ENCODE data around the gene DHX58.

DHX58 gene

DNA sequence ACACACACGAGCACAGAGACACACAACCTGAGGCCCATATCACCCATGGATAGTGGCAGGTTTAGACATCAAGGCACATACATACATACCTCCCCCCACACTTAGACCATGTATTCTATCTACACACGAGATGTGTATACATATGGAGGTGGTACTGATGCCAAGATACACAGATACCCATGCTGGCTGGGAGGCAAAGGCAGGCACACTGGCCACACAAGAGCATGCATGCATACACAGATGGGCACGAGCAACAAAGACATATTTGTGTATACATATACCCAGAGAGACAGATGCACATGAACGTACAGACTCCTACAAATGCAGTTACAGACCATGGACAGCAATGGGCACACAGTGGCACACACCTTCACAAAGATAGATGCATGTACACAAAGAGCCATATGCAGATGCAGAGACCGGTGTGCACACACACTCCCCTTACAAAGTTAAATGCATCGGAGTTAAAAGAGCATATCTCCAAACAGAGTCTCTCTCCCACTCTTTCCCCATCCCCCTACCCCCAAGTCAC lies 60.1 kb downstream of the DHX58 start:
- DNase-seq, result no peak

DNA sequence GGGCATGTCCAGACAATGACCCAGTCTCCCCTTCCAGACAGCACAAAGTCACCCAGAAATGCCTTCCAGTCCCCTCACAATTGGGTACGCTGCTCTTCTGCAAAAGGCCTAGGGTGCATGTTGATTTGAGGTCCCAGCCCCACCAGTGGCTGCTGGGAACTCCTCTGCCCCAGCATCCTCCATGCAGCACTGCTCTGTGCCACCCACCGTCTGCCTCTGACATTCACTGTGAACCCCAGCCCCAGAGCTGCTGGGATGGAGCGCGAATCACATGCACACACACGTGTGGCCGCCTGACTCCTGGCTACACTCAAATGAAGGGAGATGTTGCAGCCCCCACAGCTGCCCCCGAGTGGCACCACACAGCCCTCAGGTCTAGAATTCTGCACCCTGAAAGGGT lies 60.9 kb downstream of the DHX58 start:
- DNase-seq, result no peak

All from SHP77 (cell line).